ENCODE data around the gene SORCS3. TPM values are rescaled to one million over a fixed set of nuclear protein-coding genes. Genes with fewer than 3 reads are reported as not detected.

The SORCS3 gene
- total and polyA plus RNA-seq, 2 of the 13 experiments (the other 11 are each of a cell fraction or from before 2014, with no cell fraction given), result 0.07 TPM; not detected in 1

DNA sequence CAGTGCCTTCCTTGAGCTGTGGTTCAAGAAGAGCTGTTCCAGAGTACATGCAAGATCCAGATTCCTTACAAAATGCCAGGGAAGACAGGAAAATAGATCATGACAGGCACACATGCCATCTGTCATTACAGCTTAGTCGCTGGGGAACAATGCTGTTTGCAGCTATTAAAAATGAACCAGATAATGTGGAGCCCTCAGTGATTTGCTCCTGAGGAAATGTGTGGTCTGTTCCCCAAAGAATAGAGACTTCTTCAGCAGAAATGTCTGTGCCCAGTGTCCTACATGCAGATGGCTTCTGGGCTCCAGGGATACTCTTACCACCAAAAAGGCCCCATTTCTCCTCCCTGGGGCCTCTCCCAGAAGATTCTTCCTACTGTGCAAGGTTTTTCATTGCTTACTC is 627.9 kb downstream of the SORCS3 start:
- Histone ChIP-seq H3K79me2 (ENCODE audit: insufficient read depth, low read length) (no peaks in the 10 kb centered on the region), H3K9me3 (ENCODE audit: low read length) (peaks cover 63% of the 10 kb centered on the region), H3K27me3 (ENCODE audit: control insufficient read depth in 1 of 2, insufficient read depth in 2 of 2, low read length in 2 of 2) (no peaks in the 10 kb centered on the region), H3K4me3 (replicated peaks in 1 of 3; ENCODE audit: insufficient read depth in 1 of 3, low read depth in 2 of 3, low read length in 3 of 3) (no peak overlapping the region), H3K4me1 (ENCODE audit: insufficient read depth, low read length) (no peaks in the 10 kb centered on the region), H3K9ac (ENCODE audit: insufficient read depth, low read depth, low read length) (no peak overlapping the region), H3K4me2 (ENCODE audit: low read depth, low read length) (no peak overlapping the region), H3K36me3 (replicated peaks in 1 of 2; ENCODE audit: control insufficient read depth in 1 of 2, insufficient read depth in 2 of 2, low read length in 2 of 2) (no peaks in the 10 kb centered on the region), H4K20me1 (ENCODE audit: insufficient read depth, low read length) (no peaks in the 10 kb centered on the region), H2AFZ (ENCODE audit: low read length) (no peak overlapping the region), H3K27ac (ENCODE audit: extremely low read length, insufficient read depth, low read length) (no peak overlapping the region)
- POLR2A ChIA-PET, result no interaction called here
- 0% methylated on average over 1 of the region's 1 CpG for WGBS (ENCODE audit: low lambda C conversion rate)
- in situ Hi-C loops (cut with HindIII; ENCODE audit: extremely low pct_ligation_motif_present, low pct_unique_long_range_greater_than_20kb) (no loop called here), intact Hi-C loops (cut with micrococcal nuclease; ENCODE audit: unreplicated experiment) (no loop called here)
- DNase-seq (ENCODE audit: low spot score), result no peak
- TF ChIP-seq TRIM24 (CRISPR knock-in tag; IDR thresholded peaks at IDR 0.05) (no peak), ZNF292 (CRISPR knock-in tag; IDR thresholded peaks at IDR 0.05; ENCODE audit: borderline replicate concordance, low read depth) (no peak), USF2 (IDR thresholded peaks at IDR 0.05; ENCODE audit: low read depth, low read length) (no peak), USF2 (CRISPR knock-in tag; IDR thresholded peaks at IDR 0.05; ENCODE audit: borderline replicate concordance) (no peak), ZNF850 (CRISPR knock-in tag; conservative IDR thresholded peaks at IDR 0.05) (no peak), SMAD1 (CRISPR knock-in tag; IDR thresholded peaks at IDR 0.05; ENCODE audit: borderline replicate concordance, low read depth) (no peak), KAT7 (CRISPR knock-in tag; IDR thresholded peaks at IDR 0.05; ENCODE audit: borderline replicate concordance) (no peak)
- no TSS peak for BruUV-seq (replicated peaks)
- no peak for ATAC-seq
- CTCF ChIA-PET (ENCODE audit: low intra/inter-chr PET ratio, low total read pairs), result no interaction called here
- FAIRE-seq, result no peak

GRCh38 chr10:105269689-105270088 is 628.6 kb downstream of the SORCS3 start:
- ATAC-seq (no peak), DNase-seq (ENCODE audit: low spot score) (no peak), FAIRE-seq (no peak)
- ChIA-PET POLR2A (no interaction called here), CTCF (ENCODE audit: low intra/inter-chr PET ratio, low total read pairs) (no interaction called here)
- Histone ChIP-seq H3K36me3 (replicated peaks in 1 of 2; ENCODE audit: control insufficient read depth in 1 of 2, insufficient read depth in 2 of 2, low read length in 2 of 2) (no peaks in the 10 kb centered on the region), H3K27ac (ENCODE audit: extremely low read length, insufficient read depth, low read length) (no peak overlapping the region), H3K27me3 (ENCODE audit: control insufficient read depth in 1 of 2, insufficient read depth in 2 of 2, low read length in 2 of 2) (no peaks in the 10 kb centered on the region), H3K9ac (ENCODE audit: insufficient read depth, low read depth, low read length) (no peak overlapping the region), H3K4me2 (ENCODE audit: low read depth, low read length) (no peak overlapping the region), H3K9me3 (ENCODE audit: low read length) (peaks cover 62% of the 10 kb centered on the region), H4K20me1 (ENCODE audit: insufficient read depth, low read length) (no peaks in the 10 kb centered on the region), H3K4me3 (replicated peaks in 1 of 3; ENCODE audit: insufficient read depth in 1 of 3, low read depth in 2 of 3, low read length in 3 of 3) (no peak overlapping the region), H2AFZ (ENCODE audit: low read length) (no peak overlapping the region), H3K79me2 (ENCODE audit: insufficient read depth, low read length) (no peaks in the 10 kb centered on the region), H3K4me1 (ENCODE audit: insufficient read depth, low read length) (no peaks in the 10 kb centered on the region)
- intact Hi-C loops (cut with micrococcal nuclease; ENCODE audit: unreplicated experiment), result no loop called here
- in situ Hi-C loops (cut with HindIII; ENCODE audit: extremely low pct_ligation_motif_present, low pct_unique_long_range_greater_than_20kb), result no loop called here
- 40% methylated on average over 3 of the region's 3 CpGs for WGBS (ENCODE audit: low lambda C conversion rate)
- BruUV-seq (replicated peaks), result no TSS peak
- TF ChIP-seq ZNF737 (CRISPR knock-in tag; IDR thresholded peaks at IDR 0.05; ENCODE audit: borderline replicate concordance) (no peak), GABPA (IDR thresholded peaks at IDR 0.05; ENCODE audit: low read depth, low read length) (no peak), GABPA (CRISPR knock-in tag; IDR thresholded peaks at IDR 0.05; ENCODE audit: low read depth) (no peak), ZNF589 (CRISPR knock-in tag; conservative IDR thresholded peaks at IDR 0.05) (no peak), ZNF570 (CRISPR knock-in tag; IDR thresholded peaks at IDR 0.05; ENCODE audit: borderline replicate concordance) (no peak), ZNF776 (CRISPR knock-in tag; IDR thresholded peaks at IDR 0.05) (no peak), KDM5B (CRISPR knock-in tag; IDR thresholded peaks at IDR 0.05; ENCODE audit: borderline replicate concordance) (no peak), ZBTB44 (CRISPR knock-in tag; IDR thresholded peaks at IDR 0.05) (no peak)
- TF ChIP-seq, protein P1, sequence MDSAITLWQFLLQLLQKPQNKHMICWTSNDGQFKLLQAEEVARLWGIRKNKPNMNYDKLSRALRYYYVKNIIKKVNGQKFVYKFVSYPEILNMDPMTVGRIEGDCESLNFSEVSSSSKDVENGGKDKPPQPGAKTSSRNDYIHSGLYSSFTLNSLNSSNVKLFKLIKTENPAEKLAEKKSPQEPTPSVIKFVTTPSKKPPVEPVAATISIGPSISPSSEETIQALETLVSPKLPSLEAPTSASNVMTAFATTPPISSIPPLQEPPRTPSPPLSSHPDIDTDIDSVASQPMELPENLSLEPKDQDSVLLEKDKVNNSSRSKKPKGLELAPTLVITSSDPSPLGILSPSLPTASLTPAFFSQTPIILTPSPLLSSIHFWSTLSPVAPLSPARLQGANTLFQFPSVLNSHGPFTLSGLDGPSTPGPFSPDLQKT (CRISPR knock-in tag; IDR thresholded peaks at IDR 0.05; ENCODE audit: borderline replicate concordance), result no peak

Measured in HepG2 (cell line).